GM21576 (cell line): Measurements from ENCODE around the gene CCDC117.
A peak's percentile ranks its signal among the peaks of the same experiment; 100 is the strongest.
"Not testable (repeated sequence)": the region's sequence is repeated elsewhere in the genome, so short reads cannot be mapped to it uniquely, and the experiment has no call there.

Source experiments
- ATAC-seq: cut with Tn5 transposase; IDR thresholded peaks from one replicate; pipeline ENCODE4 v1.9.1; 2021; ENCODE audit warnings: mild to moderate bottlenecking, moderate library complexity; ENCODE audit not compliant: unreplicated experiment

Gene CCDC117

GRCh38 chr22:28772633-28773460 lies at the start of gene CCDC117:
Gene CCDC117, plus strand, starts transcription at chr22:28772695. Its CDS starts 155 bp downstream, at chr22:28772850.
- ATAC-seq = peak; percentile 78

GRCh38 chr22:28728002-28728401 lies 44.5 kb upstream of the CCDC117 start:
- ATAC-seq = no peak

- no peak for ATAC-seq
Measured at GRCh38 chr22:28728621-28729313, 43.7 kb upstream of the CCDC117 start.

GRCh38 chr22:28730179-28730578 lies 42.3 kb upstream of the CCDC117 start:
- ATAC-seq = no peak

GRCh38 chr22:28734393-28734792 lies 38.1 kb upstream of the CCDC117 start:
- no peak for ATAC-seq

- ATAC-seq = no peak
Measured at GRCh38 chr22:28736301-28737155, 36.0 kb upstream of the CCDC117 start.

- no peak for ATAC-seq
Measured at GRCh38 chr22:28737701-28738100, 34.8 kb upstream of the CCDC117 start.

- ATAC-seq = not testable (repeated sequence)
Measured at GRCh38 chr22:28738876-28739275, 33.6 kb upstream of the CCDC117 start.

- ATAC-seq = no peak
Measured at GRCh38 chr22:28741200-28741784, 31.2 kb upstream of the CCDC117 start.

- ATAC-seq = peak; percentile 89
Measured at GRCh38 chr22:28741785-28742561, 30.5 kb upstream of the CCDC117 start, which contains the start of the genes CHEK2 and HSCB. Gene CHEK2, minus strand, starts transcription at chr22:28741820. Its CDS starts 7,099 bp downstream, at chr22:28734721. Gene HSCB, plus strand, starts transcription at chr22:28742039. Its CDS starts 57 bp downstream, at chr22:28742096.

GRCh38 chr22:28742562-28742962 lies 29.9 kb upstream of the CCDC117 start:
- ATAC-seq = no peak

GRCh38 chr22:28743852-28744251 lies 28.6 kb upstream of the CCDC117 start:
- ATAC-seq = no peak

GRCh38 chr22:28750471-28750881 lies 22.0 kb upstream of the CCDC117 start:
- ATAC-seq = no peak

- ATAC-seq = not testable (repeated sequence)
Measured at GRCh38 chr22:28754512-28754911, 18.0 kb upstream of the CCDC117 start.

- ATAC-seq = no peak
Measured at GRCh38 chr22:28759861-28760560, 12.5 kb upstream of the CCDC117 start.

- no peak for ATAC-seq
Measured at GRCh38 chr22:28761449-28761755, 11.1 kb upstream of the CCDC117 start.

GRCh38 chr22:28762000-28762399 lies 10.5 kb upstream of the CCDC117 start:
- not testable (repeated sequence) for ATAC-seq

- ATAC-seq = no peak
Measured at GRCh38 chr22:28766628-28767027, 5.9 kb upstream of the CCDC117 start.

GRCh38 chr22:28768701-28769393 lies 3.6 kb upstream of the CCDC117 start:
- ATAC-seq = no peak
